ENCODE measurements around the gene ARF1. TPM values are rescaled to one million over a fixed set of nuclear protein-coding genes. Genes with fewer than 3 reads are reported as not detected.
"Not testable (repeated sequence)": the region's sequence is repeated elsewhere in the genome, so short reads cannot be mapped to it uniquely, and the experiment has no call there.

Gene ARF1
- total RNA-seq, 1 experiment from 2014 or later: 144 TPM

DNA sequence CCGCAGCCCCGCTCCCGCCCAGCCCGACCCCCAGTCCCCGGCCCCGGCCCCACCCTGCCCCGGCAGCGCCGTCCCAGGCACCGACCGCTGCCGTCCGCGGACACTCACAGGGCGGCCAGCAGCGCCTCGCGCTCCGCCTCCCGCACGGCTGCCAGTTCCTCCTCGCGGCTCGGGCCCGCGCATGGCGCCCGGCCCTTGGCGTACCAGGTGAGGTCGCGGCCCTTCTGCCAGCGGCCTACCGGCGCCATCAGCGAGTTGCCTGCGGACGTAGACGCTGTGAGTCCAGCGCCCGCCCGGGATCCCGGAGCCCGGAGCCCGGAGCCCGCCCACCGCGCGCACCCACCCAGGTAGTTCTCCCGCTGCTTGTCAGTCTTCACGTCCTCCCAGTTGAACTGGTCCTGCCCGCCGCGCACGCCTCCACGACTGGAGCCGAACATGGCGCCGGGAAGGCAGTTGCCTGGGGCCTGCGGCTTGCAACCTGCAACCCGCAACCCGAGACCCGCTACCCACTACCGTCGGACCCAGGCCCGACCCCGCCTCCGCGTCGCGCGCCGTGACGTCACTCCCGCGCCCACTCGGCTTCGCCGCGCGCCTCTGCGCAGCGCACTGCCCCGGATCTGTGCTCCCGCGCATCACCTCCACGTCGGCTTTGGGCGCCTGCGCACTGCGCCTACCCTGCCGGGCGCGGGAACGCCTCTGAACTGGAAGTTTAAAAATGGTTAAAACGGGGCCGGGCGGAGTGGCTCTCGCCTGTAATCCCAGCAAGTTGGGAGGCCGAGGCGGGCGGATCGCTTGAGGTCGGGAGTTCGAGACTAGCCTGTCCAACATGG, 20.5 kb downstream of the ARF1 start, which contains the start of gene C1orf35:
Gene C1orf35, minus strand, starts transcription at position 535 of the 830 bp plus-strand sequence. Its CDS starts 98 bp downstream, at position 437.
- peak; percentile 96 for DNase-seq (ENCODE audit: low read depth)

DNA sequence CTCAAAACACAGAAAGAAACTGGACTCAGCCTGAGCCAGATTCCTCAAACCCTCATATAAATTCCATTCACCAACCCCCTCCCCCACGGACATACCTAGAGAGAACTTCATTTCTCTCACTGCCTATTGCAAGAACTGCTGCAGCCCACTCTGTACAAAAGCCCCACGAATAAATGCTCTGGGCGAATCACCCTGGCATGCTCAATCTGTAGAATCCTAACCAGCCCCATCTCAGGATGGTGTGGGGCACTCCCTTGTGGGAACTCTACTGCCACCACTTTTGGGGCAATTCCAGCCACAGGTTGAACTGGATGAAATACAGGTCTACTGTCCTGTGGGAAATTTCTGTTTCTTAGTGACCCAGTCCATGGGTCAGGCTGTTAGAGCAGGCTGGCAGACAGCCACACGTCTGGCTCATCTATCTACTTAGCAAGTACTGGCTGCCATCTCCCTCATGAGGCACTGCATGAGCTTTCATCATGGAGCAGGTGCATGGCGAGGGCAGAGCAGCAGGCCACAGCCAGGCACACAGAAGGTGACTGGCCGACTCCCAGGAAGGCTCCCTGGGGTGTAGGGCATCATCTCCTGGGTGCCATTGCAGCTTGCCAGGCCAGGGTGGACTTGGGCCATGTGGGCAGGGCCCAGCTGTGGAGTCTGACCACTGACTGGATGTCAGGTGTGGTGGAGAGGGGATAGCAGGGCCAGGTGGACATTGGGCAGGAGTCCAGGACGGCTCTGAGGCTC, 22.2 kb downstream of the ARF1 start:
- DNase-seq (ENCODE audit: low read depth): no peak

DNA sequence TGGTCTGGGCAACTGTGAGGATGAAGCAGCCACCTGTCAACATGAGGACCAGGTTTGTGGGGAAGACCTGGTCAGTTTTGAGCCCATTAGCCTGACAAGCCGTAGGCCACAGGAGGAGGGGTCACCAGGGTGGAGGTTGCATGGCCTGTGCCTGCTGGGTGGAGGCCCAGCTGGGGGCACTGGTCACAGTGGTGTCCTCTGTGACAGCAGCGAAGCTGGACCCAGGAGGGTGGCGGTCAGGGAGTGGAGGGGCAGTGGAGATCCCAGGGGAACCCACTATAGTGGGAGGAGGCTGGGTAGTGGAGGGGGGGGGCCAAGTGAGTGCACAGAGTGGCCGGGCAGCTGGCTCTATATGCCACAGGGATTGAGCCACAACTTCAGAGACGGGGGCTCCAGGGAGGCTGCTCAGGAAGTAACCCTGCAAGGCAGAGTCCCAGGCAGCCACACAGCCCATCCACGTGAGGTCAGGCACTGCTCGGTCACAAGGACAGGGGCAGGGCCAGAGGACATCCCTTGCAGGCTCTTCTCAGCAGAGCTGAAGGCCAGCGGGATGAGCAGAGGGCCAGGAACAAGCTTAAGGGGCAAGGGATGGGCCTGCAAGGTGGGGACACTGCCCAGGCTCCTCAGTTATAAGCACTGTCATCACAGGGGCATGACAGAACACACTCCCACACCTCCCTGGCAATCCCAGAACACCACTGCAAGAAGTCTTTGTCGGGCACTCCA, 22.9 kb downstream of the ARF1 start:
- no peak for DNase-seq (ENCODE audit: low read depth)

DNA sequence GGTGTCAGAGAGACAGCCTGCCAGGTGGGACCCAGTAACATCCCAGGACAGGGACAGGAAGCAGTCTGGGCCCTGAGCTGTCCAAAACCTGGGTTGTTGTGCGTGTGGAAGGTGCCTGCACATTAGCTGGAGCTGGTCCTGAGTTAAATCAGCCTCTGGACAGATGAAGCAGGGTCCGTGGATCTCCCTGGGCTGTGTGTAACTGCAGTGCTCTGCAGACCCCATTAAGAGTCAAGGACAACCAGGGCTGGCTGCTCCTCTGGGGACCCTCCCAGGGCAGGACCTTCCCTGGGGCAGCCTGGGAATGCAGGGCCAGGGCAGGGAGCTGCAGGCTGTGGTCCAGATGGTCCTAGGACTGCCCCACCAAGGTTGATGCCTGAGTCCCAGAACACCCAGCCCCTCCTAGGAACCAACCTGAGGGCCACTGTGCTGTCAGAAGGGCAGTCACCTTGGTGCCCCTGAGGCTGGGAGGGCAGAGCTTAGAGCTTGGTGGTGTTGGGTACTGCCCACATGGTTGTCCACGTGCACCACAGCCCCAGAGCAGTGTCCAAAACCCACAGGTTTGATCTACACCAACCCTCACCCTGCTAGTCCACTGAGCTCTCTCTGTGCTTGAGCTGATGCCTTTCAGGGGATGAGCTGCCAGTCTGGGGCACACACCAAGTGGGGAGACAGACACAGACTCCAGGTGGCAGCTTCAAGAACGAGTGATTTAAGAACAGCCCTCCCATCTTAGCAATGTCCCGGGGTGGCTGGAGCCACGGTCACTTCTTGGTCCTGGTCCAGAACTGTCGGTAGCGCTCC, 23.7 kb downstream of the ARF1 start:
- no peak for DNase-seq (ENCODE audit: low read depth)

DNA sequence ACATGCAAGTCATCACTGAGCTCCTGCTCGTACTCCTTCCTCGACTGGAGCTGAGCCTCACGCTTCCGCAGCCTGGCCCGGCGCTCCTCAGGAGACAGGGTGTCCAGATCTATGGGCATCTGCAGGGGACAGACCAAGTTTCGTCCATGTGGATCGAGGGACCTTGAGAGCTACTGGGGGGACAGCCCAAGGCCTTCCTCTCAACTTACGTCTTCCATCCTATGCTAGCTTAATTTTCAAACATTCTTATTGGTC, 24.2 kb downstream of the ARF1 start:
- no peak for DNase-seq (ENCODE audit: low read depth)

DNA sequence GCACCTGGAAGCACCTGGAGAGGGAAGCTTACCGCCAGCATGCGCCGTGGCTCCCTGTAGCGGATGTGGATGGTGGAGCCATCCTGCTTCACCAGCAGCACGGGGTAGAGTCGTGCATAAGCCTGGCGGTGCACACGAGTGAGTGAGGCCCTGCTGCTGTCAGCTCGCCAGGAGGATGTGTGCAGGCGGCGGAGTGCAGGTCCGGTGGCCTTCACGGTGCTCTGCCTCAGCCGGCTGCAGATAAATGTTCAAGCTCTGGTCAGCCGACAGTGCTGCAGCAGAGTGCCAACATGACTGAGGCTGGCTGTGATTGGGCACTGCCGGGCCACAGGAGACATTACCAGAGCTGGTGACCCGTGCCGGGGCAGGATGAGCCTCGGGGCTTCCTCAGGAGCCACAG, 25.1 kb downstream of the ARF1 start:
- DNase-seq (ENCODE audit: low read depth): no peak

DNA sequence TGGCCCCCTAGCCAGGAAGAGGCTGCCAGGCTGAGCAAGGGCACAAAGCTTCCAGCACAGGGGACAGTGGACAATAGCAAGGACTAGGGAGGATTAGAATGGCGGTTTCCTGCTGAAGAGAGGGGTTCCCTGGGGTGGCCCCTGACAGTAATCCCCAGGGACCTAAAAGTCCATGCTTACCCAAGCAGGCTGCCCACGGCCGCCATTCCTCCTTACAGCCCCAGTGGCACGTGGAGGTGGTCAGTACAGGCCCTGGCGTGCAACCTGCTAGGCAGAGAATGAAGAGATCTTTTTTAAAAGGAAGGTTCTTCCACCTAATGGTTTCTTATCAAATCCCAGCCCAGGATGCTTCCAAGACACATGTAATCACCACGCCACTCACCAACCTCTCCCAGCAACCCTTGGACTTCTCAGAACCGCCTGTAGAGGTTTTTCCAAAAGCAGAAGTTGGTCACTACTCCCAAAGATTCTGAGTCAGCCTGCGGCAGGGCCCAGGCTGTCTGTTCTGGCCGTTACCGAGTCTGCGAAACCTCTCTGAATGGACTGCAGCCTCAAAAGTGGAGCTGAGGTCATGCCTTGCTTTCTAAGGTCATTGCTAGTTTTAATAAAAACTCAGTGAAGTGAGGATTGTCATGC, 25.7 kb downstream of the ARF1 start:
- no peak for DNase-seq (ENCODE audit: low read depth)

DNA sequence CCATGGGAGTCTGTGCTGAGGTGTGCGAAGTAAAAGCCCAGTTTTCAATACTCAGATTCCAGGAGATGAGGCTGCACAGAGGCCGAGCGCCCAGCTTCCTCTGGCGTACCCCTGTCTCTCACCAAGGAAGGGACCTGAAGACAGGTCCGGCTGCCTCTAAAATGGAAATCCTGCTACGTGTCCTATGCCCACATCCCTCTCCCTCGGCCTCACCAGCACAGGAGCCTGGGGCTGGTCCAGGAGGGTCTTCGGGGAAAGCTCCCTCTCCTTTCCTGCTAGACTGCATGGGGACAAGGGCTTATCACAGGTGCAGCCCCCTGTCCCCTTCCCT, 26.2 kb downstream of the ARF1 start:
- DNase-seq (ENCODE audit: low read depth): no peak

DNA sequence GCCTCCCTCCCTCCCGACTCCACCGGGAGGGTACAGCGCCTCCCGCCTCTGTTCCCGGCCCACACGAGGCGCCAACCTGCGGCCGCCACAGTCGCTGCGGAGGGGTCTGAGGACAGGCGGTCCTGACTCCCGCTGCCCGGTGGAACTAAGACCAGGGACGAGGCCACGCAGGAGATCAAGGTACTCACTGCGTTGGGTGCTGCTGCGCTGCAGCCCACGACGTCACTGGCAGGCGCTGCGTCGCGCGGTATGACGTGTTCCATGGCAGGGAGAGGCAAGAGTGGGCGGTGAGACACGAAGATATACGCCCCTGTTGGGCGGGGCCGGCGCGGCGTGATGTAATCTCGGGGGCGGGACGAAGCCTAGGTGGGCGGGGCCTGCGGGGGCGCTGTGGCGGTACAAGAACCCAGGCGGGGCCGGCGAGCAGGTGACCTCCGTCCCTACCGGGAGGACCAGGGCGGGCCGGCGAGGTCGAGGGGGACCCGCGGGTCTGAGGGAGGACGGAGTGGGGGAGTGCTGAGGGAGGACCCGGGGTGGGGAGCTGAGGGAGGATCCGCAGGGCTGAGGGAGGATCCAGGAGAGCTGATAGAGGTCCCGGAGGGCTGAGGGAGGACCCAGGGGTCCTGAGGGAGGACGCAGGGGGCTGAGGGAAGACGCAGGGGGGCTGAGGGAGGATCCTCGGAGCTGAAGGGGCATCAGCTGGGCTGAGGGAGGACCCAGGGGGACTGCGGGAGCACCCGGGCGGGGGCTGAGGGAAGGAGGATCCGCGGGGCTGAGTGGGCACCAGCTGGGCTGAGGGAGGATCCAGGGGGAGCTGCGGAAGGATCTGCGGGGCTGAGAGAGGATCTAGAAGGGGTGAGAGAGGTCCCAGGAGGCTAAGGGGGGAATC, 26.8 kb downstream of the ARF1 start, which contains the start of gene MRPL55:
Gene MRPL55, minus strand, starts transcription at position 227 of the 889 bp plus-strand sequence. CDS start 1,039 bp downstream, outside the sequence.
- peak; percentile 98 for DNase-seq (ENCODE audit: low read depth)

DNA sequence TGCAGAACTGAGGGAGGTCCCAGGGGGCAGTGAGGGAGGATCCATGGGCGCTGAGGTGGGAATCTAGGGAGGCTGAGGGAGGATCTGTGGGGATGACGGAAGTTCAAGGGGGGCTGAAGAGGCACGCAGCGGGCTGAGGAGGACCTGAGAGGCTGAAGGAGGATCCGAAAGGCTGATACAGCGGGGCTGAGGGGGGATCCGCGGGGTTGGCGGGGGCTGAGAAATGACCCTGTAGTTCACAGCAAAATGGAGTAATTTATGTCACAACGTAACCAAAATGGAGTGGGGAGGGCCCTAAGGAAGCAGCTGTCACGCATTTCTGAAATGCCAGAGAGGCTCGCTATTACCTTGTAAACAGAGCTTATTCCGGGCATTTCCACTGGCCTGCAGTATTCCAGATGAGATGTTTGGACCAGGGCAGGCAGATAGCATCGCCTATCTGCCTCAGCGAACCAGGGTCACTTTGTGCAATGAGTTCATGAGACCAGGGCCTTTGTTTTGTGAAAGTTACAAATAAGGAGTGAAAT, 27.5 kb downstream of the ARF1 start:
- DNase-seq (ENCODE audit: low read depth): no peak

DNA sequence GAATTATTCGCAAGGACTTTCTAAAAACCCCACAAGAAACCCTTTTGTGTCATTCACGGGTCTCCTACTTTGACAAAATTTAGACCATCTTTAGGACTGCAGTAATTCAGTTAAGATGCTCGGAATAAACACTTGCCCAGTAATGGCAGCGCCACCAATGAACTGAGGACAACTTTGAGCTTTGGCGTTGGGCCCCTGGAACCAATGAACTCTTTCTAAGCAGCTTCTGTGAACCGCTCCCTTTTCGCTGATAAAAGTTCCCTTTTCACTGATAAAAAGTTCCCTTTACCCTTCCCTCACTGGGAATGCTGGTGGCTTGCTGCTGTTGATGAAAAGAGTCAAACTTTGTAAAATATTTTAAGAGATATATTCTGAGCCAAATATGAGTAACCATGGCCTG, 28.0 kb downstream of the ARF1 start:
- DNase-seq (ENCODE audit: low read depth): no peak

DNA sequence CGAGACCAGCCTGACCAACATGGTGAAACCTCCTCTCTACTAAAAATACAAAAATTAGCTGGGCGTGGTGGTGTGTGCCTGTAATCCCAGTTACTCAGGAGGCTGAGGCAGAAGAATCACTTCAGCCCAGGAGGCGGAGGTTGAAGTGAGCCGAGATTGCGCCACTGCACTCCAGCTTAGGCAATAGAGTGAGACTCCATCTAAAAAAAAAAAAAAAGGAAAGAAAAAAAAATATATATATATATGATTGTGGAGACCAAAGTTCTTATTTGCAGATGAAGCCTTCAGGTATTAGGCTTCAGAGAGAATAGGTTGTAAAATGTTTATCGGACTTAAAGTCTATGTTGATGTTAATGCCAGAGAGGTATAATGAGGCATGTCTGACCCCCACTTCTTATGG, 28.8 kb downstream of the ARF1 start:
- DNase-seq (ENCODE audit: low read depth): not testable (repeated sequence)

DNA sequence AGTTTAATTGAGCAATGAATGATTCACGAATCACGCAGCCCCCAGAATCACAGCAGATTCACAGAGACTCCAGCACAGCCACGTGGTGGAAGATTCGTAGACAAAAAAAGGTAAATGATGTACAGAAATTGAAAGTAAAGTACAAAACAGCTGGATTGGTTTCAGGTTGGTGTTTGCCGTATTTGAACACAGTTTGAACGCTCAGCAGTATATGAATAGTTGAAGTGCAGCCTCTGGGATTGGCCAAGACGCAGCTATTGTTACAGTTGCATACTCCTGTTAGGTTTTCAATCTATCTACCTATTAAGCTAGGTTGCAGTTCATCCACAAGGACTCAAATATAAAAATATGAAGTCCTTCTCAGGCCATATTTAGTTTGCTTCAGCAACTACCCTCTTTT, 29.7 kb downstream of the ARF1 start:
- DNase-seq (ENCODE audit: low read depth): no peak

DNA sequence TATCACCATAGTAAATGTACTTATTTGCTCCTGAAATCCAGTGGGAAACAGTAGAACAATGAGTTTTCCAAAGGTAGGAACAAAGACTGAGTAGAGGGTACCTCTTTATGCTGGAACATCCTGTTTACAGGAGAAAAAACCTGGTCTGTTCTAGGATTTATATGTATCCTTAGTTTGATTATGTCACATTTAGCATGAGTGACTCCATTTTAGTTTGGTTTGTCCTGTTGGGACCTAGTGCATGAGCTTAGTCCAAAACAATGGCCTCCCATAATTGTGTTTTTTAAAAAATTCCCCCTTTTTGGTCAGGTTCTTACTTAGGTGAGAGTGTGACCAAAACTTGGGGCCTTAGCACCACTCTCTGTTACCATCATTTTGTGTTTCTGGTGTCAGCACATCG, 30.1 kb downstream of the ARF1 start:
- DNase-seq (ENCODE audit: low read depth): no peak

DNA sequence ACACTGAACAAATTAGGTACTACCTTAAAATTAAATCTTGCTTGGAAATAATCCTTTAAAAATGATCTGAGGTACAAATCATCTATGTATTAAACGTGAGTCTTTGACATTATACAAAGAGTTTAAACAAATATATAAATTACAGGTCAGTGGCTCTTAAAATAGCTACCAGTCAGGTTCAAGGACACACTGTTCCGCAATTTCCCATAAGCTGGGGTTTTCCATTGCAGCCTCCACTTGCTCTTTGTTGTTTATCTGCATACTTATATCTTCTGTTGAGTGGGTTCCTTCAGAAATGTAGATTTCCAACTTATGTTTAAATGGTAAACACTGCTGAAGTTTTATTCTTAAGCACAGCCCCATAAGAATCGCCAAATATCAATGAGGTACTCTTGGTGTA, 32.3 kb downstream of the ARF1 start:
- no peak for DNase-seq (ENCODE audit: low read depth)

DNA sequence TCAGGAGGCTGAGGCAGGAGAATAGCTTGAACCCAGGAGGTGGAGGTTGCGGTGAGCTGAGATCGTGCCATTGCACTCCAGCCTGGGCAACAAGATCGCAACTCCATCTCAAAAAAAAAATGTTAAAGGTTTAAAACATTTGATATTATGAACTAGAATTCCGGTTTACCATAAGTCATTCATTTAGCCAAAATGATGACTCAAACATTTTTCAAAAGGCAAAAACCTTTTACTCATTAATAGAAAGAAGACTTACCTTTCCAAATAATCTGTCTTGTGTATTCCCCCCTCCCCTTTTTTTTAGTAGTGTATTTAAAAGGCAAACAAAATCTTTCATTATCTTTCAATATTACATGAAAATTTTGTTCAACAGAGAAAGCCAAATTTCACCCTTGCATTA, 34.8 kb downstream of the ARF1 start:
- DNase-seq (ENCODE audit: low read depth): no peak

DNA sequence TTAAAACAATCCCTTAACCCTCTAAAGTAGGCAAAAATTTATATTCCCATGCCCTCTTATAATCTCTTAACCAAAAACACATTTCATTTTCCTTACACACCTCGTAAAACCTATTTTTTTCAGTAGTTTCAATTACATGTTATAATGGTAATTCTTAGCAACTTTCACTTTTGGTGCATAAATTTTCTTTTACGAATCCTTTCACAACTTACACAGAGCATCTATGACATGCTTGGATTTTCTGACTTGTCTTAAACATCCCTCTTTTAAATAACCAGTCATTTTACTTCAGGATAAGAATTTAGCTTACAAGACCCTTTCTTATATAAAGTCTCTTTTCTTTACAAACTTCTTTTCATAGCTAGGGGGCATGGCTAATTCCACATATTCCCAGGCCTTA, 35.5 kb downstream of the ARF1 start:
- no peak for DNase-seq (ENCODE audit: low read depth)

DNA sequence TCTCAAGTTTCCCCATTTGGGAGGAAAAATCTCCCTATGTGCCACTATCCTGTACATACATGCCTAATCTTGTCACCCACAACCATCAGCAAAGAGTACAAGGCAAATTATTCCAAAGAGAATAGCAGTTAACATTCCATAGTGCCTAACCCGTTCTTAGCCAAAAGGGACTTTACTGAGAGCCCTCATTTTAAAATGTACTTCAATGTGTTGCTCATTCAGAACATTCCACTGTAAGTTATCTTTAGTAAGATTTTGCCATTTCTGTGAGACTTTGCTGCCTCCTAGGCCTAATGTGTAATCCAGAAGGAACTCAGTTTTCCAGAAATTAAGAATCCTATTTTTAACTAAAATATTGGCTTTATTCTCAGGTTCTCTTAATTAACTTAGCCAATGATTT, 37.8 kb downstream of the ARF1 start:
- DNase-seq (ENCODE audit: low read depth): no peak

DNA sequence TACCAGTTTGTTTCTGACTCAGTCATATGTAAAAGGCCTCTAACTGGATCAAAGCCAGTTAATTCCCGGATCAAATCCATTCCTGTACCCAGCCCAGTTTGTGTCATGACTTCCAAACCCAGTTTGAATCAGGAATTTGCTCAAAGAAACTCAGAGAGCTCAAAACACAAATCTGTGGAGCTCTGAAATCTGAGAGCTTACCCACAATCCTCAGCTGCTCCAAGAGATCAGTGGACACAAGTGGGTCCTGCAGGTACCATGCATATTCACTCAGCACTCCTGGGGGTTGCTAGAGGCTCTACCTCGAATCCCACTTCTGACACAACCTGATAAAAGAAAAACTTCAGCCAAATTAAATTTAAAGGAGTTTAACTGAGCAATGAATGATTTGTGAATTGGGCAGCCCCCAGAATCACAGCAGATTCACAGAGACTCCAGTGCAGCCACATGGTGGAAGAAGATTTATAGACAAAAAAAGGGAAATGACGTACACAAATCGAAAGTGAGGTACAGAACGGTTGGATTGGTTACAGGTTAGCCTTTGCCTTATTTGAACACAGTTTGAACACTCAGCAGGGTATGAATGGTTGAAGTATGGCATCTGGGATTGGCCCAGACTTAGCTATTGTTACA, 38.5 kb downstream of the ARF1 start:
- no peak for DNase-seq (ENCODE audit: low read depth)

Measured in Daoy (cell line).